Astrocyte (in vitro differentiated cells and primary cell): ENCODE measurements around the gene HNMT.

ENCODE experiments used
- EZH2 ChIP-seq: IDR thresholded peaks from 2 replicates; pipeline ENCODE4 v1.6.1; 2012; ENCODE audit warnings: mild to moderate bottlenecking, low read length, inconsistent platforms; ENCODE audit not compliant: insufficient read depth
- TF ChIP-seq, protein P1 (sequence below): IDR thresholded peaks from 2 replicates; pipeline ENCODE4 v1.5.1; 2011; ENCODE audit warnings: low read depth, mild to moderate bottlenecking, inconsistent platforms, low read length, moderate library complexity; ENCODE audit not compliant: insufficient read depth

DNA sequence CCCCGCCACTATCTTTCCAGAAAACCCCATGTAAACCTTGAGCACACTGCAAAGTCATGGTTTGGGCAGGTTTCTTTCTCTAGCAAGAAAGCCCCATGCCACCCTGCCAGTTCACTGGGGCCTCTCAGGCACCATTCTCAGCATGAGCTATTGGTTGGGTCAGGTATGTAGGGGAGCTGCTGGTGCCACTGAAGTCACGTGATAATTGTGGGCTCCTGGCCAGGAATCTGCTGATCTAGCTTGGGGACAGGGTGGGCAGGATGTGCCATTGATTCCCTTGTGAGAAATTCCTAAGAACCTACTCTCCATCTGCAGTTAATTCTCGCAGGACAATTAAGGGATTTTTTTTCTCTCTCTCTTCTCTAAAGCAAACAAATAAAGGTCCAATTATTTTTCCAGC, 26.5 kb upstream of the HNMT start:
- TF ChIP-seq EZH2, result no peak
- TF ChIP-seq, protein P1, sequence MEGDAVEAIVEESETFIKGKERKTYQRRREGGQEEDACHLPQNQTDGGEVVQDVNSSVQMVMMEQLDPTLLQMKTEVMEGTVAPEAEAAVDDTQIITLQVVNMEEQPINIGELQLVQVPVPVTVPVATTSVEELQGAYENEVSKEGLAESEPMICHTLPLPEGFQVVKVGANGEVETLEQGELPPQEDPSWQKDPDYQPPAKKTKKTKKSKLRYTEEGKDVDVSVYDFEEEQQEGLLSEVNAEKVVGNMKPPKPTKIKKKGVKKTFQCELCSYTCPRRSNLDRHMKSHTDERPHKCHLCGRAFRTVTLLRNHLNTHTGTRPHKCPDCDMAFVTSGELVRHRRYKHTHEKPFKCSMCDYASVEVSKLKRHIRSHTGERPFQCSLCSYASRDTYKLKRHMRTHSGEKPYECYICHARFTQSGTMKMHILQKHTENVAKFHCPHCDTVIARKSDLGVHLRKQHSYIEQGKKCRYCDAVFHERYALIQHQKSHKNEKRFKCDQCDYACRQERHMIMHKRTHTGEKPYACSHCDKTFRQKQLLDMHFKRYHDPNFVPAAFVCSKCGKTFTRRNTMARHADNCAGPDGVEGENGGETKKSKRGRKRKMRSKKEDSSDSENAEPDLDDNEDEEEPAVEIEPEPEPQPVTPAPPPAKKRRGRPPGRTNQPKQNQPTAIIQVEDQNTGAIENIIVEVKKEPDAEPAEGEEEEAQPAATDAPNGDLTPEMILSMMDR, result no peak
